Measurements from ENCODE around the gene CDH11.

Gene CDH11

DNA sequence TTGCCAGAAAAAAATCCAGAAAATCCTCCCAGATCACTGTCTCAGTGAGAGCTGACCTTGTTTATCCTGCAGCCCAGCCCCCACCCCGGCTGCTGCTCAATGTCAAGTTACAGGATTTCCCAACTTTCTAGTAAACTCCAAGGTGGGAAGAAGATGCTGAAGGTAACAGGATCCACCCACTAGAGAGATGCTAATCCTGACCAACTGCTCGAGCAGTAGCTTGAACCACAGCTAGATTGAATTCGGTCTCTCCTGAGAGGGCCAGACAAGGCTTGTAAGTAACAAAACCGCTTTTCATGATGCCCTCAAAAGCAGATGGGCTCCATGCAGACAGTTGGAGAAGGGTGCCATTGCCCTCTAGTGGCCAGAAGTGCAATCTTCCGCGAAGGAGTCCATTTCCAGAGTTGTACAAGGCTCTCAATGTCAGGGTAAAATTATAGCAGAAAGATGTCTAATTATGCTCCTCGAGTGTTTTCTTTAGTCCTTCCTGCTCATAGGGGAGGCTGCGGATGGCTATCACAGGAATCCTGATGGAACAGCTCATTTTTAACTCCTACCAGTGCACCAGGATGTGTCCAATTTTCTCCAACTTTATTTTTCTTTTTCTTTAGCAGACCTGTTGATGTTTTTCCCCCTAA lies 3.9 kb downstream of the CDH11 start:
- no peak for DNase-seq (ENCODE audit: low read depth in 2 of 2)

DNA sequence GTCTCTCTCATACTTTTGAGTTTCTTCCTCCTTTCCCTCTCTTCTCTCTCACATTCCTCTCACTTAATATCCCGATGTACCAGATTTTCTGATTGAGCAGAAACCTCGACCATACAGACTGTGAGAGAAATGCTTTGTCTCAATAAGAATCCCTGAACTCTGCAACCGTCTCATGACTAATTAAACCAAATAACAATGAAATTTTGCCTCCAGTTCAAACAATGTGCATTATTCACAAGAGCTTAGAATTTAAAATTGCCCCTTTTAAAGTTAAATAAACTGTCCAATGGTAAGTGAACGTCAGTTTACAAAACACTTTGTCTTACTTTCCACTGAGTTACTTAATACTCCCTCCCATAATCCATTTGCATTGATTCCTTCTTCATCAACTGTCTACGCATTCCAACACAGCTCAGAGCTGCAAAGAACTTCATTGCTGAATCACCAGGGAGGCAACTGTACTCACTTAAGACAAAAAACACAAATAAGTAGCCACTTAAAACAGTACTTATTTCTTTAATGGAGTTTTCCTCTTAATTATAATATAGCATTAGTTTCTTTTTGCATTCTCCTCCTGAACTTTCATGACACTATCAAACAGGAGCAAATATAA lies 4.9 kb downstream of the CDH11 start:
- no peak for DNase-seq (ENCODE audit: low read depth in 2 of 2)

DNA sequence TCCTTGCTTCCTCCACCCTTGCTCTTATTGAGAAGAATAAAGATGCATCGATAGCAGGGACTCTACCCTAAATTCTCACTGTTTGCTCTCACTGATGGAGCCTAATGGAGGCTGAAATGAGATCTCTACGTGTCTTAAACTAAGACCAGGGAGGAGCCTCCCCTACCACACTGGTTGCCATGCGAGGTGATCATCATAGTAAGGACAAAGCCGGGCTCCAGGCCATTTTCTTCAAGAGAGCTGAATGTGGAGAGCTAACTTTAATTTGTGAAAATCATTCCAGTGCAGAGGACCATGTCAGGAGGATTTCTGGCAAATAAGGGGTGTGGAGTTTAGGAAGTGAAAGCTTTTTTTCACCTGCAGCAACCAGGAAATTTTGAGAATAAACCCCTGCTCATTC lies 5.6 kb downstream of the CDH11 start:
- DNase-seq (ENCODE audit: low read depth in 2 of 2), result no peak

DNA sequence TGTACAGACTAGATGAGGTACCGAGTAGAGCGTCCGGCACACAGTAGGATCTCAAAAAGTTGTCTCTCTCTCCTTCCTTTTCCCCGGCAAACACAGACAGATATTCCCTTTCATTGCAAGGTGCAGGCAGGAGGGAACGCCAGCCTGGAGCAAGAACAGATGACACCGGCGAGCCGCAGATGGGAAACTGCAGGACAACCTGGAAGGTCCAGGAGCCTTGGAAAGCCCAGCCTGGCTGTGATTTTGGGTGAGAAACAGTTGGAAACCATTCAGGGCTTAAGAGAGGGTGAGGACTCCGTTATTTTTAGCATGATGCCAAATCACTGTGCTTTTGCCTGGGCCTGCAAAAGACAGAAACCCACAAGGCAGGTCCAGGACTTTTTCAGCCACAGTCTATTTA lies 7.3 kb downstream of the CDH11 start:
- no peak for DNase-seq (ENCODE audit: low read depth in 2 of 2)

DNA sequence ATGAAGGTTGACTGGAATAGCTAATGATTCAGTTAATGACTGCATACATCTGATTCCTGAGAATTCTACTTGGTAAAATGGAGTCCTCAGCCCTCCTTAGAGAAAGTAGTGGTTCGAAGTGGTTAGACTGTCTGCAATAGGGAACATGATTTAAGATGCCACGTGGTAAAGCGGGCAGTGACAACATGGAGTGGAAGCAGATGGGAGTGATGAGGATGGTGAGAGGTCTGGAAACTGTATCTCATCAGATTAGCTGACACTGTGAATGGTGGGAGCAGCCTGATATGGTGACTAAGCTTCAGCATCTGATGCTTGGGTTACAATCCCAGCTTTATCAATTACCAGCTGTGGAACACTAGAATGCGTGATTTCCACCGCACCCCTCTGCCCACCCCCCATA lies 8.4 kb downstream of the CDH11 start:
- DNase-seq (ENCODE audit: low read depth in 2 of 2), result no peak

DNA sequence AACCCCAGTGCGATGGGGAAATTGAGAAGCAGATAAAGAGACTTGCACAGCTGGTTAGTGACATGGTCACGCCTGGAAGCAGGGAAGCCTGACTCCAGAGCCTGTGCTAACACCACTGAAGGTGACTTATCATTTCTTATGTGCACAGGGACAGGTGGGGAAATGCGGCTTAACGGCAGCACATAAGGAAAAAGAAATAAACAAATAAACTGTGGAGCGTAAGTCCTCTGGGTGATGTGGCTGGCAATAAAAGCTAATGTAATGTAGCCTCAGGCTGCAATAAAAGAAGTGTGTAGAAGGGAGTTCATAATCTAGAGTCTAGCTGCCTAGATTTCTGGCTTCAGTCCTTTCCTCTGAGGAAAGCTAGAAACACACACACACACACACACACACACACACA lies 10.6 kb downstream of the CDH11 start:
- no peak for DNase-seq (ENCODE audit: low read depth in 2 of 2)

DNA sequence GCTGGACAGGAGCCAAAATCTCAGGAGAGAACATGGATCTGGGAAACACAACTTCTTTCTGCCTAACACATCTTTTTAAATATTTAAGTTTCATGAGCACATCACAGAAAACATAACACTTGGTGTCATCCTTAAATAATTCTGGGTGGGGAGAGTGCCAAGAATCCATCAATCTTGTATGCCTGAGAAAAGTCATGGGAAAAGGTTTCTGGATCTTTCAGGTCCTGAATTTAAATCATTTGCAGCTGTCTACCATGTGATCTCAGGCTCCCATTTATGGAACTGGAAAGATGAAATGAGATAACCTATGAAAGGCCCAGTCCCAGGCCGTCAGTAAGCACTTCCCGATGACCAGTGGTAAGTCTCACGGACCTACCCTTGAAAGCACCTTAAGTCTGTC lies 15.1 kb downstream of the CDH11 start:
- no peak for DNase-seq (ENCODE audit: low read depth in 2 of 2)

DNA sequence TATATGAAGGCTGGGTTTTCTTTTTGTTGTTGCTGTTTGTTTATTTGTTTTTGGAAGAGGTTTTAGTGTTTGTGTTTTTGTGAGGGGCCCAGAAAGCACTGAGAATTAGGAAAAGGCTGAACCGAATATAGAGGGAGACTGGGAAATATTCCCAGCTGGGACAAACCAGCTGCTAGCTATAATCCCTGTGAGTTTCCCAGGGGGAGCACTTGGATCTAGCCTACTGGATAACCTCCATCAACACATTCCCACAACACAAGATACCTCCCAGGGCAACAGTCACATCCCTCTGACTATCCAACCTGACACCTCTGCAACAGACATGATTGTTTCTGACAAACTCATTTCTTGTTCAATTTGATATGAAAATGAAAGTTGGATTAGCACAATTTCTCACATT lies 16.7 kb downstream of the CDH11 start:
- no peak for DNase-seq (ENCODE audit: low read depth in 2 of 2)

DNA sequence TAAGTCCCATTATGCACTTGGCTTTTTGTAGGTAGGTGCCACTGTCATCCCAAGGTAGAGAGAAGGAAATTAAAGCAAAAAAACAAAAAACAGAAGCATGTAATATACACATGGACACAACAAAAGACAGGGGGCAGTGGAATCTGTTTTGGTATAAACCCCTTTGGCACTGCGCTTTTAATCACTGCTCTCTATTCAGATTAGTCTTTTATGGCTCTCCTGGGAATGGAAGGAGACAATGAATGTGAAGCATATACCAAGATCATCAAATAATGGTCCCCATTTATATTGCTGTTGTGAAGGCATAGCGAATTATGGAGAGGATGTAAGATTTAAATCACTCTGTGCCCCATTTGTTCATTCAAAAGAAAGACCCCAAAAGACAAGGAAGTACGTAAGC lies 17.4 kb downstream of the CDH11 start:
- no peak for DNase-seq (ENCODE audit: low read depth in 2 of 2)

DNA sequence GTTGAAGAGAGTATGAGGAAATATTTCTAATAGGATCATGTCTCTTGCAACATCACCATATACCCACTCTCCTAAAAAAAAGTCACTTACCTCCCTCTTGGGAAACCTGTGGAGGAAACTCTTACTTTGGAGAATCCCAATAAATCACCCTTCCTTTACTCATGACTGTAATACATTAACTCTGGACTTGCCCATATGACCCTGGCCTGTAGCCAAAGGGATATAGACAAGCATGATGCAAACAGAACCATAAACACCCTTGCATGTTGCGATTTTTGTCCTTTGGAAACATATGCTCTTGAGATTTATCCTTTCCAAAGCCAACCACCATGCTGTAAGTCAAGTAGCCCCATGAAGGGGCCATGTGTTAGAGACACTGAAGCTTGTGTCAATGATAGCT lies 19.5 kb downstream of the CDH11 start:
- no peak for DNase-seq (ENCODE audit: low read depth in 2 of 2)

DNA sequence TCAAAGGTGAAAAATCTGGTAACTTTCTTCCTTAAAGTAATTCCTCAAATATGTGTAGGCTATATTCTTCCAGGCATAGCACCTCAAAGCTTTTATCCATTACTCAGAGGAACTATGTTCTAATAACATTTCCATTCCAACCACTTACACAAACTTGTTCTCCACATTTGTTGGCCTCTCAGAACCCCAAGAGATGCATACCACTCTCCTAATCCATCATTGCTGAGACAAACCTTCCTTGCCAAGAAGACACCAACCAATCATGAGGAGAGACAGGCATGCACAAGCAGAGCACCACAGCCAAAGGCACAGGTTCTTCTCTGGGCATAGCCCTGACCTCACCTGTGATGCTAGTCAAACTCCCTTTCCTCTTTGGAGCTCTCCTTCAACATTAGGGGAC lies 20.9 kb downstream of the CDH11 start:
- no peak for DNase-seq (ENCODE audit: low read depth in 2 of 2)

DNA sequence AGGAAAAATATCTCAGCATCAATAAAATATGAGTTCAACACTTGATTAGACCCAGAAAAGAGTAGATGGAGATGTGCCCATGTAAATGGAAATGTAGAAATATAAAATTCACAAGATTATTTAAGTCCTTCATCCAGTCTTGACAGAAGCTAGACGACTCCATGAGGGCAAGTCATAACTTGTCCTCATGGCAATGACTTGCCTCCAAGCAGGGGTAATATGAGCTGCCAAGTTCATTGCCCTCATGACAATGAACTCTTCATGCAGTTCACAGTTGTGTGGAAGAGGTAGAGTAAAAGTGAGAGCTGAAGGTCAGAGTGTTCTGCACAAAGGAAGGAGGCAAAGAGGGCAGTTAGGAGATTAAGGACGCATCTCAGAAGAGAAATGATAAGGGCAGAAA lies 22.3 kb downstream of the CDH11 start:
- DNase-seq (ENCODE audit: low read depth in 2 of 2), result no peak

DNA sequence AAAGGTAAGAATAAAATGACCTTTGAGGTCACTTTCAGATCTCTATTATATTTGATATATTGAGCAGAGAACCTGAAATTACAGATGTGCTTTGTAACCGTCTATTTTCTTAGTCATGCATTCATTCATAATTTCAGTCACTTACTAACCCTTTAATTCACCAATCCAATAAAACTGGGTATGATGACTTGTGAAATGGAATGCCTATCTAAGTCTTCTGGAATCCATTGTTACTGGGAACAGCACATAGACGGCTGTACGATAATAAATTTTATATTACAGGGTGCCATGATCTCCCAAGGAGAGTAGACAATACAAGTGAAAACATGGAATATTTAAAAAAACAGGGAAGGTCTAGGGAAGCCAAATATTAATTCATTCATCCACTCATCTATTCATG lies 22.9 kb downstream of the CDH11 start:
- no peak for DNase-seq (ENCODE audit: low read depth in 2 of 2)

DNA sequence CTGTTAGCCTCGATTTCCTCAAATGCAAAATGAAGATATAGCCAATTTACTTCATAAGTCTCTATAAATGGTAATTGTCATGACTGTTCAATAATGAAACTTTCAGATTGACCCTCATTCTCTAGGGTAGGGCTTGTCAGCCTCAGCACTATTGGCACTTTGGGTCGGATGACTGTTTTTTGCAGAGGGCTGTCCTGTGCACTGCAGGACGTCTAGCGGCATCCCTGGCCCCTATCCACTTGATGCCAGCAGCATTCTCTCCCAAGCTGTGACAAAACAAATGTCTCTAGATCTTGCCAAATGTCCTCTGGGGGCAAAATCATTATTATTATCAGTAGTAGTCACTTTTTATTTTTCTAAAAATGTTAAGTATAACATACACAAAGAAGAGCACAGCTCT lies 24.6 kb downstream of the CDH11 start:
- no peak for DNase-seq (ENCODE audit: low read depth in 2 of 2)

DNA sequence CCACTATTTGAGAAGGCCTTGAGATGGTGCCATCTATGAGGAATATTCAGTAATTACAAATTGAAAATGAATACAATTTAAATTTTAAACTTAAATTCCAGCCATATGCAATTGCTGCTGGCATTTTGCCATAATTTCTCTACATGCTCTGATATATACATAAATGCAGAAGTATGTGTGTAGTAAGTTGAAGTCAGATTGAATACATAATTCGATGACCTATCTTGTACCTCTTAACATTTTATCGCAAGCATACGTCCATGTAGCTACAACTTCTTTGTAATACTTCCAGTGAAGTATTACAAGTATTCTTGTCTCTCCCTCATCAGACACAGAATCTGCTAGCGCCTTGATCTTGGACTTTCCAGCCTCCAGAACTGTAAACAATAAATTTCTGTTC lies 26.0 kb downstream of the CDH11 start:
- no peak for DNase-seq (ENCODE audit: low read depth in 2 of 2)

DNA sequence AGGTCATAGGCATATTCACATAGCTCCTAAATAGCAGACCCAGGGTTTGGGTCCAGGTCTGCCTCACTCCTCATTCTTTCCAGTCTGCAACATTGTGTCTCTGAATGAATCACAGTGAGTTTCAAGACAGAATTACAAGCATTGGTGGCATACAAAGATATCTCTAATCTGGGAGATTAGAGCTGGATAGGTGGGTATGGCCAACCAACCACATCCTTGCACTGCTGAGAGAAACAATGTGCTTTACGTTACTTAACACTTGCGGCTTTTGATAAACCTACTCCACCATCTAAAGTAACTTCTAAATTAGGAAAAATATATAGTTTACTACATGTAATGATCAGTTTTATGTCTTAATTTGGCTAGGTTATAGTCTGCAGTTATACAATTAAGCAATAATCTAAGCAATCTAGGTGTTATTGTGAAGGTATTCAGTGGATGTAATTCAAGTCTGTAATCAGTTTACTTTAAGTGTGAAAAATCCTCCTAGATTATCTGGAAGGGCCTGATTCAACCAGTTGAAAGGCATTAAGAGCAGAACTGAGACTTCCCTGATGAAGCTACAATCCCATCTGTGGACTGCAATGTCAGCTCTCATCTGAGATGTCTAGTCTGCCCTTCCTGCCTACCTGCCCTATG lies 26.7 kb downstream of the CDH11 start:
- DNase-seq (ENCODE audit: low read depth in 2 of 2), result no peak

DNA sequence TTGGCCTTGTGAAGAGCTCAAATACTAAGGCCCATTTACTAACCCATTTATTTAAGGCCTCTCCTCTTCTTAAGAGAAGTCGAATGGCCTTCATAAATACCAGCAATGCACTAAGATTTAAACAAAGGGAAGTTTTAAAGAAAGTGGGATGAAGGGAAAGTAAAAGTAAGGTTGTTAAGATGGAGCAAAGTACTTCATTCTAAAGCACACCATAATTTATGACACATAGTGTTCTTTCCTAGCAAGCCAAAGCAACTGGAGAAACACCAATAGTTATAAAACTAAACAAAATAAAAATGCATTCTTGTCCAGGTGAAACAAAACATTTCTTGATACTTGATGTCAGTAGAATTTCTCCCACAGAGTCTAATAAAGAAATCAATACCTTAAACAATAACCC lies 27.9 kb downstream of the CDH11 start:
- no peak for DNase-seq (ENCODE audit: low read depth in 2 of 2)

DNA sequence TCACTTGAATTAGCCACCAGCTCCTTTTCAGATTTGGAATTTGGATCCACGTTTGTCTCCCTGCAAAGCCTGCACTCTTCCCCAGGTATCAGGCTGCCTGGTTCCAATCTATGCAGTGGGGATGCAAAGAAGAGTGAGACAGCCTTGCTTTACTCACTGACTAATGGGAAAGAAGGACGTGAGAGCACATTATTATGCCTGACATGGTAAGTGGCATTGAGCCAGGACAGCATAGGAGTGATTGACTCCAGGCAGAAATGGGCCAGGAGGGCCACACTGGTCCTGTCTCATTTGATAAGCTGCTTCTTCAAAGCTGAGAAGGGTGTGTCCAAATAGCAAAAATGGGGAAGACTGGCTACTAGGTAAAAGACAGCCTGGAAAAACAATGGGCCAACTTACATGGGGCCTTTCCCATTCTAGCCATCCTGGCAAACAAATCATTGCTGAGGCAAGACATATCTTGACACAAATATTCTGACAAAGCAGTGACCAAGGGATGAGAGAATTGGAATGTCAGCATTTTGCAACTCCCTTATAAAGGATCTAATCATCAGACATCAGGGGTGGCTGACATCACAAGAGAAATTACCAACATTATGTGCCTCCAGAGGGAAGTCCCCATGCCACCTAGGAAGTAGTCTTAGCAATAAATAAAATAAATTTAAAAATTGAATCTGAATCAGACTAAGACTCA lies 38.6 kb downstream of the CDH11 start:
- DNase-seq (ENCODE audit: low read depth in 2 of 2), result no peak

DNA sequence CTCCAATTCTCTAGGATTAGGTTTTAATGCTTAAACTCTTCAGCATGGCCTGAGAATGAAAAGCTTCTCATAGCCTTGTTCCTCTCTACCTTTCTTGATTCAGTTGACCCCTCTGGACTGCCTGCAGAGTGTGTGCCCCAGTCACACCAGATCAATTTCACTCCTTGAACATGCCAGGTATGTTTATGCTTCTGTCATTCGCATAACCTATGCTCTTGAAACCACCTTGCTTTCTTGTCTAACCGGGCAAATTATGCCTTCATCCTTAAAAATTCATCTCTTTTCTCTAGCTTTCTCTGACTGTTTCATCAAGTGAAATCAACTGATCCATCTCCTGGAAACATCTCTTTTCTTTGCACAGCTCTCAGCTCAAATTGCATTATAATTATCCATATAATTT lies 42.3 kb downstream of the CDH11 start:
- DNase-seq (ENCODE audit: low read depth in 2 of 2), result no peak

DNA sequence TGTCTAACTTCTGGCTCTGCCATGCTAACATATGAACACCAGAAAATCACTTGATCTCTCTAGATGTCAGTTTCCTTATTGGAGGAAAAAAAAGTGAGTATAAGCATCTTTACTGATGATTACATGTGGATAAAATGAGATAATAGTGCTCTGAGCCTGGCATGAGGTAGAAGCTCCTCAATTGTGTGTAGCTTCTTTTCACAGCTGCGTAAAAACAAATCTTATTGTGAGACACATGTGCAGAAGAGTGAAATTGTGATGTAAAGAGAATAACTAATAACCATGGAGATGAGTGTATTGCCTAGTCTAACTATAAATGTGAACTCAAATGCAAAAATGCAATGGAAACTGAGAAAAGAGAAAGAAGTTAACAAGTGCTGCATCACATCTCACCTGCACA lies 44.7 kb downstream of the CDH11 start:
- no peak for DNase-seq (ENCODE audit: low read depth in 2 of 2)

DNA sequence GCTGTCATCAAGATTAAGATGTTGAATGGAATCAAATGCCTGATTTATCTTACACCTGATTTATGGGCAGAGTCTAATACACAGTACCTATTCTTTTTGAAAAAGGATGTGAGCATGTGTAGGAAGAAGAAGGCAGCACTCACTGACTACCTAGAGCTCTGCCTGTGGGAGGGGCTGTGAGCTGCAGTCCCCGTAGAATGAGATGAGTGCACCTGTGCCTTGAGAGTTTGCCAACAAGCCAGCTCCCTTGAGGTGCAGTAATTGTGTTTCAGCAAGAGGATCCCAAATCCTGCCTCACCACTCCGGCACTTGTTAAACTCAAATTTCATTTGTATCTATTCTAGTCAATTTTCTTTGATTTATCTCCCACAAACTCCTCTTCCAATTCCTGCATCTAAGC lies 46.0 kb downstream of the CDH11 start:
- no peak for DNase-seq (ENCODE audit: low read depth in 2 of 2)

DNA sequence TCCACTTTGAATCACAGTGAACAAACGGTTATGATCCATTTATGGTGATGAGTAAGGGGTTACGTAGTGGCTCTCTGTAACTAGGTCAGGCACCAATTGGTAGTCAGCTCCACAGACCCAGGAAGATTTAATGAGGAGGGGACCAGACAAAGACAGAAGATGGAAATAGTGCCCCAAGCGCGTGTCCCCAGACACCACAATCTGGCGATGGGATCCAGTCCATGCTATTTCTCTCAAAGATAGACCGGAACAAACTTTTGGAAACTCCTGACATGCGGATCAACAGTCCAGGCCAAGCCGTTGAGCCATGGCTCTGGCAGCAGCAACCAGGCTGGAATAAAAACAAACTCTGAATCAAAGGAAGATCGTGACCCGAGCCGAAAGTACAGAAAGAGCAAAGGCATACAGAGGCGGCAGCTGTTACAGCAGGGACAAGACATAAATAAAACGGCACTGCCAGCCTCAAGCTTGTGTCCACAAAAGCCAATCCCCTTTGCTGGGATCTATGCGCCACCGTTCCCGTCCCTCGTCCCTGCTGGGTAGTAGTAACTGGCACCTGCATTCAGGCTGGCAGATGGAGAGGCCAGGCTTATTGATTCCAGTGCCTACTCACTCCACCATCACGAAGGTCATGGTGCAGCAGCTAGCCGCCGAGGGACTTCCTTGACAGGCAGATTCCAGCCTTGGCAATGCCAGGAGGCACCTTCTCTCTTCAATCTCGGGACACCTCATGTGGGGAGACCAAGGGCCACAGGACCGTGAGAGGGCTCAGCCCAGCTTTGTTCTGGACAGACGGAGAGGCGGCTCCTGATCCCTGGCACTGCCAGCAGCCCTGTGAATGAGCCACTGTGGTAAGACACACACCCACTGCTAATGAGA lies 50.2 kb downstream of the CDH11 start:
- no peak for DNase-seq (ENCODE audit: low read depth in 2 of 2)

All from stimulated activated CD8-positive, alpha-beta memory T cell treated with anti-CD3 and anti-CD28 coated beads, Interleukin-2, amount 100 ng/mL, for 48 hours (primary cell).